ENCODE measurements around the gene TK2.

The TK2 gene

DNA sequence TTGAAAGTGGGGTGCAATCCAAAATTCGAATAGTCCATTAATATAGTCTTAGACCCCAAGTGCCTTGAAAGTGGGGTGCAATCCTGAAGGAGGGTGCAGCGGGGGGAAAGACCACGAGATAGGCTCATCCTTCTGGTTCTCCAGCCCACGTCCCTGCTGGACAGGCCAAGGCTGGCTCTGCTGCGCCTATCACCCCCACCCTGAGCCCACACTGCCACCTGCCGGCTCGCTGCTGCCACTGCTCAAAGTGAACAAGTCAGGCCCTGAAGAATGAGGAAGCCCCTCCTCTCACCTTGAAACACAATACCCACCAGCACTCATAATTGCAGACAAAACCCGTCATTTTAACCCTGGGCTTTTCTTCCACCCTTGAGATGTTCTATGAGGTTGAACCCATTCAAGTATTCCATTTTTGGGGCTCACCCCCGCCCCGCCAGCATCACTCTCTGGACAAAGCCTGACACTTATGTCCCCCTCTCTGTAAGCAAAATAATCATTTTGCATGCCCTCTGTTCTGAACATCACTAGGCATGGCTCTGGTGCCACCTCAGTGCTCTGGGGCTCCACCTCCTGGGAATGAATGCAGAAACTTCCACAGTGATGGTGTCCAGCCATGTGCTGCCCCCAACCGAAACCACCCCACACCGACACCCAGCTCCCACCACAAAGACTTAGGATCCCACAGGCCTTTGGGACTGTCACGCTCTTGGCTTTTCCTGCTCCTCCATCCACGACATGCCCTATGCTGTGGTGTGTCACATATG is 66.1 kb downstream of the TK2 start:
- H3K27me3 Mint-ChIP-seq (ENCODE audit: low read depth), result peaks cover 7% of the 10 kb centered on the region
- H3K9me3 Mint-ChIP-seq, result no peaks in the 10 kb centered on the region
- H3K36me3 Mint-ChIP-seq (ENCODE audit: low read depth), result peaks cover 6% of the 10 kb centered on the region
- H3K4me1 Mint-ChIP-seq, result peaks cover 12% of the 10 kb centered on the region
- TF ChIP-seq, protein P1, sequence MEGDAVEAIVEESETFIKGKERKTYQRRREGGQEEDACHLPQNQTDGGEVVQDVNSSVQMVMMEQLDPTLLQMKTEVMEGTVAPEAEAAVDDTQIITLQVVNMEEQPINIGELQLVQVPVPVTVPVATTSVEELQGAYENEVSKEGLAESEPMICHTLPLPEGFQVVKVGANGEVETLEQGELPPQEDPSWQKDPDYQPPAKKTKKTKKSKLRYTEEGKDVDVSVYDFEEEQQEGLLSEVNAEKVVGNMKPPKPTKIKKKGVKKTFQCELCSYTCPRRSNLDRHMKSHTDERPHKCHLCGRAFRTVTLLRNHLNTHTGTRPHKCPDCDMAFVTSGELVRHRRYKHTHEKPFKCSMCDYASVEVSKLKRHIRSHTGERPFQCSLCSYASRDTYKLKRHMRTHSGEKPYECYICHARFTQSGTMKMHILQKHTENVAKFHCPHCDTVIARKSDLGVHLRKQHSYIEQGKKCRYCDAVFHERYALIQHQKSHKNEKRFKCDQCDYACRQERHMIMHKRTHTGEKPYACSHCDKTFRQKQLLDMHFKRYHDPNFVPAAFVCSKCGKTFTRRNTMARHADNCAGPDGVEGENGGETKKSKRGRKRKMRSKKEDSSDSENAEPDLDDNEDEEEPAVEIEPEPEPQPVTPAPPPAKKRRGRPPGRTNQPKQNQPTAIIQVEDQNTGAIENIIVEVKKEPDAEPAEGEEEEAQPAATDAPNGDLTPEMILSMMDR (IDR thresholded peaks at IDR 0.05; ENCODE audit: unreplicated experiment in 3 of 3), result peak; percentile 87 to 91 (median 90)
- H3K27ac Mint-ChIP-seq, result peak overlapping the region in 2 of 3 experiments; percentile 32 to 35
- no peak overlapping the region for H3K4me3 Mint-ChIP-seq

DNA sequence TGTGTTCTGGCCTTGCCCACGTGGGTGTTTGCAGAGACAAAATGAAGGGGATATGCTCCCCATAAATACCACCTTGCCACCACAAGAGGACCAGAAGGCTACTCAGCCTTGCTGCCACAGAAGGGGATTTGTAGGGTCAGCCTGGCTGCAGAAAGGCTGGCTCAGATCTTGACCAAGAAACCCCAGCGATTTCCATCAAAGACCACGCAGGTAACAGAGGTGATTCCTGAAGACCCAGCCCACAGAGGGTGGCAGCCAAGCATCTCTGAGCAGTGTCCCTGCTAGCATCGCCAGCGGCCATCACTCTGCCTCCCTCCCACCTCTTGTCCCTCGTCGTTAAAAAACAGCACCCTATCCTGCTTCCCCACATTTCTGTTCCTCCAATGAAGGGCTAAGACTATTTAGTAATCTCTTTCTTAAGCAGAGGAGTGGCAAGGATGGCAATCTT is 68.0 kb downstream of the TK2 start:
- no peaks in the 10 kb centered on the region for H3K9me3 Mint-ChIP-seq
- H3K4me3 Mint-ChIP-seq, result no peak overlapping the region
- H3K4me1 Mint-ChIP-seq, result peaks cover 18% of the 10 kb centered on the region
- no peak overlapping the region for H3K27ac Mint-ChIP-seq
- H3K36me3 Mint-ChIP-seq (ENCODE audit: low read depth), result no peaks in the 10 kb centered on the region
- peaks cover 7% of the 10 kb centered on the region for H3K27me3 Mint-ChIP-seq (ENCODE audit: low read depth)
- TF ChIP-seq, protein P1 (IDR thresholded peaks at IDR 0.05; ENCODE audit: unreplicated experiment in 3 of 3), result no peak

DNA sequence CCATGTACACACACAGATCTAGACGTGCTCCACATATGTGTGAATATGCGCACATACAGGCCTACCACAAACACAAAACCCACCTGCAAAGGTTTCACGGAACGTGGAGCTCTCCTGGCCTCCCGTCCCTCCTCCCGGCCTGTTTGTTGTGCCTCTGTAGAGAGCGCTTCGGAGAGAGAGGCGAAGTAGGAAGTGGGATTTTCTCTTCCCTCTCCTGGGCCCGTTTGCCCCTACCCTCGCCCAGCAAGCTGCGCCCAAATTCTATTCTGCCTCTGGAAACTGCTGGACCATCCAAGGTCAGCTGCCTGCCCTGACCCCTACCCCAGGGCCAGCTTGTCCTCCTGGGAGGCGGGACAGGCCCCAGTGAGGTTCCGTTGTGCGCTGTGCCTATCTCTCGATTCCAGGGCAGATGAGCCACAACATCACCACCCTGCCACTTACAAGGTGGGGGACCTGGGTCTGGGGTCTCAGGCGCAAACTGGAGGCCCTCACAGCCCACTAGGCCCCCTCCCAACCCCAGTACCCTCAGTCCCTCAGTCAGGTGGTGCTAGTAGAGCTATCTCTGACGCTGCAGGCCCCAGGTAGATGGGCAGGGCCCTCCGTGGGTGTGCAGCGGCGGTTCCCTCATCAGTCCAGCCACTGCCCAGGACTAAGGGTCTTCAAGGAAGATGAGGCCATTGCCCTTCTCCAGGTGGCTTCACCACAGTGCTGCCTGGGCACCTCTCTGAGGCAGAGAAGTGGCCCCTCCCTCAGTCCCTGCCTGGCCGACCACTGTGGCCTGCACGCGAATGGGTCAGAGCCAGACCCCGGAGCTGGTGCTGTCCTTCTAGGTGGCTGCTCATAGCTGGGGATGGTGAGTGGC is 68.6 kb downstream of the TK2 start:
- Mint-ChIP-seq H3K36me3 (ENCODE audit: low read depth) (no peaks in the 10 kb centered on the region), H3K4me3 (no peak overlapping the region), H3K27ac (no peak overlapping the region), H3K4me1 (peaks cover 14% of the 10 kb centered on the region), H3K27me3 (ENCODE audit: low read depth) (peaks cover 7% of the 10 kb centered on the region), H3K9me3 (no peaks in the 10 kb centered on the region)
- TF ChIP-seq, protein P1 (IDR thresholded peaks at IDR 0.05; ENCODE audit: unreplicated experiment in 3 of 3), result no peak

DNA sequence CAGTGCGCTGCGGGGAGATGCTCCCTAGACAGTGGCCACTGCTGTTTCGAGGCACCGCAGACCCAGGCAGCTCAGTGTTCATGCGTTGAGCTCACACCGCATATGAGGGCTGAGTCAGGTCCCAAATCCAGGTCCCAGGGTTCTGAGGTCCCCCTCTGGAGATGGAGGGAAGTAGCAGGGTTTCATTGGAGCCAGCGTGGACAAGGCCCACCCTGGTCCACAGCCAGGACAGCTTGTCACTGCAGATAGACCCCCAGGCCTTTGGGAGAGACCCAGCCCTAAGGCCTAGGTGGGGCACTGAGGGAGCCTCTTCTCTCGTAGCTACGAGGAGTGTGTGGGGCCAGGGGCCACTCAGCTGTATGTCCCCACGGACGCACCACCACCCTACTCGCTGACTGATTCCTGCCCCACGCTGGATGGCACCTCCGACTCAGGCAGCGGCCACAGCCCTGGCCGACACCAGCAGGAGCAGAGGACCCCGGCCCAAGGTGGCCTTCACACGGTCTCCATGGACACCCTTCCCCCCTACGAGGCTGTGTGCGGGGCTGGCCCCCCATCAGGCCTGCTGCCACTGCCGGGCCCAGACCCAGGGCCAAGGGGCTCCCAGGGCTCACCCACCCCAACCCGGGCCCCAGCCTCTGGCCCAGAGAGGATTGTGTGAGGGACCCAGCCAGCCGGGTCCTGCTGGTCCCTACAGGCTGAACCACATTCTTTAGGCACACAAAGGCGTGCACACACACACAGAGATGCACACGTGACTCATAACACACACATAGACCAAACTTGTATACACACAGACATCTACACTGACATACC is 69.4 kb downstream of the TK2 start:
- Mint-ChIP-seq H3K9me3 (no peaks in the 10 kb centered on the region), H3K27ac (no peak overlapping the region), H3K4me1 (peaks cover 14% of the 10 kb centered on the region), H3K36me3 (ENCODE audit: low read depth) (no peaks in the 10 kb centered on the region), H3K27me3 (ENCODE audit: low read depth) (peaks cover 7% of the 10 kb centered on the region), H3K4me3 (no peak overlapping the region)
- TF ChIP-seq, protein P1 (IDR thresholded peaks at IDR 0.05; ENCODE audit: unreplicated experiment in 3 of 3), result no peak

DNA sequence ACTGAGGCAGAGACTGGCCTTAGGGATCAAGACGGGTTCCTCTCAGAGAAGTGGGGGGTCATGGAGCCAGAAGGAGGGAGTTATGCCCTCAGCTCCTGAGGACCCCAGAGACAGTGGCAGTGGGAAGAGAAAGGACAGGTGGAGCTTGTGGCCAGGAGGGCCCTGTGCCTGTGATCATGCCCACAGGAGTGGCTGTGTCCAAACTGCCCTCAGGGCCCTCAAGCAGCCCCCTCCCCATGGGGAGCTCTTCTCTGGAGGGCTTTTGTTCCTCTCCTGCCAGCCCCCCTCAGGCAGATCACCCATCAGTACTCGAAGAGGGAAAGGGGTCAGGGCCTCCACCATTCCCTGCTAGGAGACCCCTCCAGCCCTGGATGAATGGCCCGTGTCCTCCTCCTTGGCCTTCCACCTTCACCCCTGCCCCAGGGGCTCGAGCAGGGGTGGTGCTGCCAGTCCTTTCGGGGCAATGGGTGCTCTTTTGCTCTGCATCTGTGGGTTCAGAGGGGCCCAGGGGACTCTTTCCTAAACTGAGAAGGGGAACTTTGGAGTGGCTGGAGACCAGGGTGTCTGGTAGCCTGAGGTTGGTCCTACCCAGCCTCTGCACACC is 70.2 kb downstream of the TK2 start:
- TF ChIP-seq, protein P1 (IDR thresholded peaks at IDR 0.05; ENCODE audit: unreplicated experiment in 3 of 3), result no peak
- Mint-ChIP-seq H3K36me3 (ENCODE audit: low read depth) (no peaks in the 10 kb centered on the region), H3K4me3 (no peak overlapping the region), H3K4me1 (peaks cover 19% of the 10 kb centered on the region), H3K9me3 (no peaks in the 10 kb centered on the region), H3K27ac (no peak overlapping the region), H3K27me3 (ENCODE audit: low read depth) (peaks cover 11% of the 10 kb centered on the region)
